ENCODE results near the gene ISM1.

DNA sequence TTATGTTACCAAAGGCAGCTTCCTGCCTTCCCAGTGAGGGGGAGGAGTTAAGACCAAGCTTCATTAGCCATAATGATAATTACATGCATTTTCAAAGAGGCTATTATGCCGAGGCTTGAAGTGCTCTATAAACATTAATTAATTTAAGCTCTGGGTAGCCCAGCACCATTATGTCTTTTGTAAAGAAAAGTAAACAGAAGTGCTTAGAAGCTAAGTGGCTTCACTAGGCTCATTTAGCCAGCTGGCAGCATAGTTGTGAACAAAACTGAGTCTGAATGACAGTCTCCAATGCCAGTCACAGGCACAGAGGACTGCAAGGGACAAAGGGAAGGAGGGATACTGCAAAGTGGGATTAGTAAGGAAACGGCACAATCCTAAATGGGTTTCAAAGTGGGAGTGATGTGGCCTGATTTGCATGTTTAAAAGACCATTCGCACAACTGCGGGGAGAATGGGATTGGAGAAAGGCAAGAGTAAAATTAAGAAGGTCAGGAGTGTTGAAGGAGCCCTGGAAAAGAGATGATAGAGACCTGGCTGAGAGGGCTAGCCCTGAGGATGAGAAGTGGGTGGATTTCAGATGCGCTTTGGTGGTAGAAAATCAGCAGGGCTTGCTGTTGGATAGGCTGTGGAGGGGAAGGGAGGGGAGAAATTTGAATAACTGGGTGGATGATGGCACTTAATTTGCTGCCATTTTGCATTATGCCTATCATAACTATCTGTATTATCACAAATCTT lies 20.1 kb upstream of the ISM1 start:
- TF ChIP-seq, protein P1, sequence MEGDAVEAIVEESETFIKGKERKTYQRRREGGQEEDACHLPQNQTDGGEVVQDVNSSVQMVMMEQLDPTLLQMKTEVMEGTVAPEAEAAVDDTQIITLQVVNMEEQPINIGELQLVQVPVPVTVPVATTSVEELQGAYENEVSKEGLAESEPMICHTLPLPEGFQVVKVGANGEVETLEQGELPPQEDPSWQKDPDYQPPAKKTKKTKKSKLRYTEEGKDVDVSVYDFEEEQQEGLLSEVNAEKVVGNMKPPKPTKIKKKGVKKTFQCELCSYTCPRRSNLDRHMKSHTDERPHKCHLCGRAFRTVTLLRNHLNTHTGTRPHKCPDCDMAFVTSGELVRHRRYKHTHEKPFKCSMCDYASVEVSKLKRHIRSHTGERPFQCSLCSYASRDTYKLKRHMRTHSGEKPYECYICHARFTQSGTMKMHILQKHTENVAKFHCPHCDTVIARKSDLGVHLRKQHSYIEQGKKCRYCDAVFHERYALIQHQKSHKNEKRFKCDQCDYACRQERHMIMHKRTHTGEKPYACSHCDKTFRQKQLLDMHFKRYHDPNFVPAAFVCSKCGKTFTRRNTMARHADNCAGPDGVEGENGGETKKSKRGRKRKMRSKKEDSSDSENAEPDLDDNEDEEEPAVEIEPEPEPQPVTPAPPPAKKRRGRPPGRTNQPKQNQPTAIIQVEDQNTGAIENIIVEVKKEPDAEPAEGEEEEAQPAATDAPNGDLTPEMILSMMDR (IDR thresholded peaks at IDR 0.05; ENCODE audit: insufficient read depth, low read depth, low read length): no peak
- TF ChIP-seq EZH2 (IDR thresholded peaks at IDR 0.05; ENCODE audit: insufficient read depth, low read length): no peak
